ENCODE data around the gene DDX28. TPM values are rescaled to one million over a fixed set of nuclear protein-coding genes. Genes with fewer than 3 reads are reported as not detected.
"Not testable (repeated sequence)": the region's sequence is repeated elsewhere in the genome, so short reads cannot be mapped to it uniquely, and the experiment has no call there.

Gene DDX28
- total RNA-seq, 1 experiment from 2014 or later, result 16.8 TPM

DNA sequence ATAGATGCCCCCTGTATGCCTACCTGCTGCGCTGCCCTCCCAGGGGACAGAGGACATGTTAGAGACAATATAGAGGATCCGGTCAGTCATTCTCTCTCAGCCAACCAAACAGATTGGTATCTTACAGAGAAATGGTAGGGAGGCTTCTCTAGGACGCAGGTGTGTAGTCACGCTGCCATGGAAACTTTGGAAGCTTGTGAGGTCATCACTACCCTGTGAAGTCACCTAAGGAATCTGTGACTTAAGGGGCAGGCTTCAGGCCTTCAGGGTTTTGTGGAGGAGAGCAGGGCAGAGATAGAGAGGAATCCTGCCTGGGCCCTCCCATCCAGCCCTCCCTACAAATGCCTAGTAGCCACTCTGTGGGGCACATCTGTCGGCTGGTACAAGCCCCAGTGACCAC lies 7.4 kb downstream of the DDX28 start, which contains the start of gene DPEP2NB:
Gene DPEP2NB (minus strand): TSS at position 231 of the 400 bp plus-strand sequence. CDS start 141 bp downstream, at position 90.
- no peak within 1 kb of the TSS for H3K4me3 Mint-ChIP-seq (ENCODE audit: low read depth, unreplicated experiment)
- TF ChIP-seq CTCF (IDR thresholded peaks at IDR 0.05; ENCODE audit: unreplicated experiment), result no peak
- no peaks in the 10 kb centered on the region for H3K9me3 Mint-ChIP-seq (ENCODE audit: low read depth, unreplicated experiment)
- intact Hi-C loops (cut with micrococcal nuclease; ENCODE audit: unreplicated experiment), result no loop called here
- no peak within 1 kb of the TSS for H3K27ac Mint-ChIP-seq (ENCODE audit: unreplicated experiment)
- no TSS peak for BruUV-seq (replicated peaks)
- no peak for DNase-seq
- CTCF ChIA-PET, result no interaction called here
- H3K27me3 Mint-ChIP-seq (ENCODE audit: unreplicated experiment), result peaks cover 19% of the 10 kb centered on the region
- no peaks in the 10 kb centered on the region for H3K4me1 Mint-ChIP-seq (ENCODE audit: low read depth, unreplicated experiment)
- peaks cover 4% of the 10 kb centered on the region for H3K36me3 Mint-ChIP-seq (ENCODE audit: insufficient read depth, unreplicated experiment)

- TF ChIP-seq CTCF (IDR thresholded peaks at IDR 0.05; ENCODE audit: unreplicated experiment), result no peak
- H3K4me1 Mint-ChIP-seq (ENCODE audit: low read depth, unreplicated experiment), result no peaks in the 10 kb centered on the region
- no peaks in the 10 kb centered on the region for H3K9me3 Mint-ChIP-seq (ENCODE audit: low read depth, unreplicated experiment)
- intact Hi-C loops (cut with micrococcal nuclease; ENCODE audit: unreplicated experiment), result no loop called here
- no peak for DNase-seq
- no peaks in the 10 kb centered on the region for H3K36me3 Mint-ChIP-seq (ENCODE audit: insufficient read depth, unreplicated experiment)
- H3K27me3 Mint-ChIP-seq (ENCODE audit: unreplicated experiment), result peaks cover 33% of the 10 kb centered on the region
- no peak overlapping the region for H3K27ac Mint-ChIP-seq (ENCODE audit: unreplicated experiment)
- H3K4me3 Mint-ChIP-seq (ENCODE audit: low read depth, unreplicated experiment), result no peak overlapping the region
- BruUV-seq (replicated peaks), result no TSS peak
- CTCF ChIA-PET, result interaction anchor here (0.5 to 1.0 kb wide), 2 partner anchors 8 to 9 kb away, joined by 3 to 4 read pairs; no protein-coding TSS in a partner anchor
Observed at GRCh38 chr16:68013440-68013839, 9.6 kb downstream of the DDX28 start.

- H3K27ac Mint-ChIP-seq (ENCODE audit: unreplicated experiment); H3K9me3 Mint-ChIP-seq (ENCODE audit: low read depth, unreplicated experiment); DNase-seq; BruUV-seq (replicated peaks); H3K4me3 Mint-ChIP-seq (ENCODE audit: low read depth, unreplicated experiment); intact Hi-C loops (cut with micrococcal nuclease; ENCODE audit: unreplicated experiment); H3K36me3 Mint-ChIP-seq (ENCODE audit: insufficient read depth, unreplicated experiment); H3K4me1 Mint-ChIP-seq (ENCODE audit: low read depth, unreplicated experiment): not testable (repeated sequence)
- CTCF ChIA-PET, result interaction anchor here (0.7 kb wide), 1 partner anchor 624 kb away, joined by 4 read pairs; no protein-coding TSS in a partner anchor
- H3K27me3 Mint-ChIP-seq (ENCODE audit: unreplicated experiment), result peaks cover 20% of the 10 kb centered on the region
Observed at GRCh38 chr16:68009872-68010271, 13.2 kb downstream of the DDX28 start.

- CTCF ChIA-PET, result no interaction called here
- BruUV-seq (replicated peaks), result no TSS peak
Observed at GRCh38 chr16:68009157-68009735, 13.8 kb downstream of the DDX28 start.

More at GRCh38 chr16:68009157-68009735, 13.8 kb downstream of the DDX28 start:
- TF ChIP-seq CTCF (IDR thresholded peaks at IDR 0.05; ENCODE audit: unreplicated experiment), result no peak
- no peaks in the 10 kb centered on the region for H3K4me1 Mint-ChIP-seq (ENCODE audit: low read depth, unreplicated experiment)
- H3K27ac Mint-ChIP-seq (ENCODE audit: unreplicated experiment), result no peak overlapping the region
- intact Hi-C loops (cut with micrococcal nuclease; ENCODE audit: unreplicated experiment), result no loop called here
- no peaks in the 10 kb centered on the region for H3K36me3 Mint-ChIP-seq (ENCODE audit: insufficient read depth, unreplicated experiment)
- DNase-seq, result no peak
- H3K27me3 Mint-ChIP-seq (ENCODE audit: unreplicated experiment), result peaks cover 20% of the 10 kb centered on the region
- H3K4me3 Mint-ChIP-seq (ENCODE audit: low read depth, unreplicated experiment), result no peak overlapping the region
- no peaks in the 10 kb centered on the region for H3K9me3 Mint-ChIP-seq (ENCODE audit: low read depth, unreplicated experiment)
